CD1c-positive myeloid dendritic cell (primary cell): ENCODE results near the gene SLC47A1.
"Not testable (repeated sequence)": the region's sequence is repeated elsewhere in the genome, so short reads cannot be mapped to it uniquely, and the experiment has no call there.

ENCODE experiments used
- DNase-seq: peaks from one replicate; pipeline ENCODE4 v3.0.0-alpha.2; 2016; ENCODE audit errors: extremely low spot score

The SLC47A1 gene, protein sequence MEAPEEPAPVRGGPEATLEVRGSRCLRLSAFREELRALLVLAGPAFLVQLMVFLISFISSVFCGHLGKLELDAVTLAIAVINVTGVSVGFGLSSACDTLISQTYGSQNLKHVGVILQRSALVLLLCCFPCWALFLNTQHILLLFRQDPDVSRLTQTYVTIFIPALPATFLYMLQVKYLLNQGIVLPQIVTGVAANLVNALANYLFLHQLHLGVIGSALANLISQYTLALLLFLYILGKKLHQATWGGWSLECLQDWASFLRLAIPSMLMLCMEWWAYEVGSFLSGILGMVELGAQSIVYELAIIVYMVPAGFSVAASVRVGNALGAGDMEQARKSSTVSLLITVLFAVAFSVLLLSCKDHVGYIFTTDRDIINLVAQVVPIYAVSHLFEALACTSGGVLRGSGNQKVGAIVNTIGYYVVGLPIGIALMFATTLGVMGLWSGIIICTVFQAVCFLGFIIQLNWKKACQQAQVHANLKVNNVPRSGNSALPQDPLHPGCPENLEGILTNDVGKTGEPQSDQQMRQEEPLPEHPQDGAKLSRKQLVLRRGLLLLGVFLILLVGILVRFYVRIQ

DNA sequence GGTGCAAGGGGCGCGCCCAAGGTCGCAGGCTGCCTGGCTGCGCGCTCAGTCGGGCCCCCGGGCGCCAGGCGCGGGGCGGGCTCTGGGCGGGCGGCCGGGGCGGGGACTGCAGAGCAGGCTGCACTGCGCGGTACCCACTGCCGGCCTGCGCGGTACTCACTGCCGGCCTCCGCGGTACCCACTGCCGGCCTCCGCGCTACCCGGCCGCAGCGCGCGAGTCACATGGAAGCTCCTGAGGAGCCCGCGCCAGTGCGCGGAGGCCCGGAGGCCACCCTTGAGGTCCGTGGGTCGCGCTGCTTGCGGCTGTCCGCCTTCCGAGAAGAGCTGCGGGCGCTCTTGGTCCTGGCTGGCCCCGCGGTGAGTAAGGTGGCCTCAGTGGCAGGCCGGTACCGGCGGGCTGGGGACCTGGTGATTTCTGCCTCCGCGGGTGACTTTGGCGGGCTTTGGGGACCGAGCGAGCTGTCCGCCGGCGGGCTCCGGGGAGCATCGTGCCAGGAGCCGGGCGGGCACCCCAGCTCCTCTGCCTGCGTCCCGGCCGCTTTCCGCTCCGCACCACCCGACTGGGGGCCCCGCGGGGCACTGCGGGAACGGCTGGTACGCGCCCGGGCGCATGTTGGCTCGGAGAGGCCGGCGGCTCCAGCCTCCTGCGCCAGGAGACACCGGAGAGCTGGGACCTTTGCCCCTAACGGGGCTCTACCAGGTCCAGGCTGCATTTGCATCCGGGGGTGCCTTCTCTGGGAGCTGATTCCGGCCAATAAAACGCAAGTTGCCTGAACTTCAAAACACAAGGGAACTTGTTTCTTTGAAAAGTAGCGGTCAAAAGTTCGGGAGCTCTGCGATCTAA is at the start of gene SLC47A1:
Gene SLC47A1, plus strand, starts transcription at position 137 of the 844 bp plus-strand sequence. Its CDS starts 86 bp downstream, at position 223.
- peak; percentile 58 for DNase-seq

DNA sequence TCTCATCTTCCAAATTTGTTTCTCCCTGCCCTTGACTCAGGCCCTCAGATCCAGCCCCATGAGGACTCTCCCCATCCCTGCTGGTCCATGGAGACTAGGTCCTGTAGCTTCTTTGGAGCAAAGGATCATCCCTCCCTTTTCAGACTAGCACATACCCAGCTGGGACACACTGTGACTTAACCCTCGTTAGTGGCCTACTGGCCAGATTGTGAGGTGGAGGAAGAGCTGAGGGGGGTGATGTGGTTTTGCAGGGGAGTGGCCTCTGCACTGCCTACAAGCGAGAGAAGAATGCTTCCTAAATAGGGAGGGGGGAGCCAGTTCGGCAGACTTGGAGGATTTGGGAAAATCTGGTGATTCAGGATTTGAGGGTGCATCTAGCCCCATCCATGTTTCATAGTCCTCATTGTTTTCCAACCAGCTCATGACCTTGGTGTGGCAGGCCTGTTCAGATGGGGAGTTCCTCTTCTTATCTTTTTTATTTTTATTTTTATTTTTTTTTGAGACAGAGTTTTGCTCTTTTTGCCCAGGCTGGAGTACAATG is 47.8 kb upstream of the SLC47A1 start:
- no peak for DNase-seq

DNA sequence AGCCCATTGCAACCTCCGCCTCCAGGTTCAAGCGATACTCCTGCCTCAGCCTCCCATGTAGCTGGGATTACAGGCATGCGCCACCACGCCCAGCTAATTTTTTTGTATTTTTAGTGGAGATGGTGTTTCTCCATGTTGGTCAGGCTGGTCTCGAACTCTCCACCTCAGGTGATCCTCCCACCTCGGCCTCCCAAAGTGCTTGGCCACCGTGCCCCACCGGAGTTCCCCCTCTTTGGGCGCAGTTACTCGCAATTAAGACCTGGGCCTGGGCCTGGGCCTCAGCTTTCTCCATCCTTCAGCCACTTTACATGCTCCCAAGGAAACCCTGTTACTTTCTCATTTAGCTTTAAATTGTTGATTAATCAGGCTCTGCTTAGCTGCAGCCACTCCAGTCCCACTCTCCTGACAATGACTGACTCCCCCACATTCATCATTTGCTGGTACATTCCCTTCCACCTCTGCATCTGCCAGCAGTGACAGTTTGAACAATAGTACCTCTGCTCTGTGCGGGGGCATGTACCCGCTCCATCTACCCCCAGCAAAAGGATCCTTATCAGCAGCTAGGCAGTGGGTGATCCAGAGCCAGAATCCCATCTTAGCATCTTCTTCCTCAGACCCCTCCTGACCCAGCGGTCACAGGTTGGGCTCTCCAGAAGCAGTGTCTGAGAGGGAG is 47.2 kb upstream of the SLC47A1 start:
- DNase-seq = no peak

DNA sequence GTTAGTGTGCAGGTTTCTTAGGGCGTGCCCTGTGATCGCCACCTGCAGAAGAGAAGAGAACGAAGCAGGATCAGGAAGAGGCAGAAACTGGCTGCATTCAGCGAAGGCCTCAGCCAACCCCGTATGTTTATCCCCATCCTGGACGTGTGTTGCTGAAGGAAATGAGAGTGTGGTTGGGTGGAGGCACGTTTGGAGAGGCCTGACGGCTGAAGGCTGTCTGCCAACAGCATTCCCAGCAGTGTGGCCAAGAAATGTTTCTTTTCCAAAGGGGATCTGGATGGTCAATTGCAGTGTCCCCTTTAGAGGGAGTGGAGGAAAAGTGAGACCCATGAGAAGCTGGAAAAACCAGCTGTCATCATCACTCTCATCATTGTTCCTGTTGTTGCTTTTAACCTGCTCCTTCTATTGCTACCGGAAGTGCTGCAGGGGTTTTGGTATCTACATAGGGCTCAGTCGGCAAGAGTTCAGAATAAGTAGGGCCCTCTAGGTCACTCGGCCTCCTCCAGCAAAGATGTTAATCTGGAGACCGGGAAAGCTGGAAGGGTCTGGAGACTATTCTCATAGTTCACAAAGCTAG is 46.5 kb upstream of the SLC47A1 start:
- DNase-seq = no peak

DNA sequence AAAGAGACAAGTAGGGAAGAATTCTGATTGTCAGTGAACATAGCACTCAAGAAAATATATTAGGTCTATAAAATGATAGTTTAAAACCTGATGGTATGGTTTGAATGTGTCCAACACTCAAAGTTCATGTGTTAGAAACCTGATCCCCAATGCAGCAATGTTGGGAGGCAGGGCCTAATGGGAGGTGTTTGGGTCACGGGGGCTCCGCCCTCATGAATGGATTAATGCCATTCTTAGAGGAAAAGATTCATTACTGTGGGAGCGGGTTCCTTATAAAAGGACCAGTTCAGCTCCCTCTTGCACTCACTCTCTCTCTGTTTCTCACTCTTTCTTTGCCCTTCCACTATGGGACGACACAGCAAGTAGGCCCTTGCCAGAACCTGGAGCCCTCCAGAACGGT is 41.5 kb upstream of the SLC47A1 start:
- no peak for DNase-seq

DNA sequence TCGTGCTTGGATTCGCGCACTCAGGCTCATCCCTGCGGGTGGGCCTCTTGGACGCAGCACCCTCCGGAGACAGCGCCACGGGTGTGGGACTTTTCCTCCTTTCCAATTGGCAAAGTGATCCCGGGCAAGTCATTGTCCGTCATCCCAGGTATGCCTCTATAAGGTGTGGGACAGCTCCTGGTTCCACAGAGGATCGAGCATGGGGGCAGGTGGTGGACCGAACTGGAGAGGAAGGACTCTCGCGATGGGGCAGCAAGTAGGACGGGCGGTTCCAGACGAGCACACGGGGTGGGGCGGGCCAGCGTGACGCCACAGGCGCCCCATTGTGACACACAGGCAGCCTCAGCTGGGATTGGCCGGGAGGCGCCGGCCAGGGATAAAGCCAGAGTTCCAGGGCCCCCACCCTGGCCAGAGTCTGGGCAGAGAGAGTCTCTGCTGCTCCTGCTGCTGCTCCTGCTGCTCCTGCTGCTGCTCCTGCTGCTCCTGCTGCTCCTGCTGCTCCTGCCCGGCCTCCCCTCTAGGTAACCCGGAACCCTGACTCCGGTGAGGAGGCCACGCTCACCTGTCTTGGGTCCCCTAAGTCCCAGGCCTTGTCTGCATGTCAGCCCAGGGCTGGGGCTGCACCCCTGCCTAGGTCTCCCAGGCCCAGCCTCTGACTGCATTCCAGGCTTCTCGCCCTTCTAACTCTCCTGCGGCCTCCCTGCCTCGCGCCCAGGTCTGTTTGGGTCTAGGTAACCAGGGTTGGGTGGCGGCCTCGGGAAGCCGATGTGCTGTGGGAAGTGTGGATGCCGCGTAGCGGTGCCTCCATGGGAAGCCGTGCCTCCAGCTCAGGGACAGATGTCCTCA is 38.5 kb upstream of the SLC47A1 start:
- DNase-seq = no peak

DNA sequence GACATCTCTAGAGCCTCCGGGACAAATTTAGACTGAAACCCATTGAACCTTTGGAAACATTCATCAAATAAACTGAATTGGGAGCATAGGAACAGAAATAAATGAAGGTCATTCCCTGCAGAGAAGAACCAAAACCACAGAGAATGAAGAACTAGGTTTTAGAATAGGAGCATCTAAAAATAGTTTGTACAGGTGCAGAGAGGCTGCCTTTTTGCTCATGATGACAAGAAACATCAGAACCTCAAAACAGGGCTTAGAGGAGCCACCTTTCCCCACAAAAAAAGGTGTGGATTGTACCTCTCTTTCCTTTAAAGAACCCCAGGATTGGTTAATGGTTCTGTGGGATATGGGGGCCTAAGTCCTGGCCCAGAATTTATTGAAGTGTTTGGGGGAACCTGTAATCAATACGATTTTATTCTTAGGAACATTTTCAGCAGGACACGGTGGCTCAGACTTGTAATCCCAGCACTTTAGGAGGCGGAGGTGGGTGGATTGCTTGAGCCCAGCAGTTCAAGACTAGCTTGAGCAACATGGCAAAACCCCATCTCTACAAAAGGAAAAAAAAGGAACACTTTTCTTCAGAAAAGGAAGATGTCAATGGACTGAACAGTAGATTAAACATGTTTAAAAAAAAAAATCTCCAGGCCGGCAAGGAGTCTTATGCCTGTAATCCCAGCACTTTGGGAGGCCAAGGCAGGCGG is 37.7 kb upstream of the SLC47A1 start:
- no peak for DNase-seq

DNA sequence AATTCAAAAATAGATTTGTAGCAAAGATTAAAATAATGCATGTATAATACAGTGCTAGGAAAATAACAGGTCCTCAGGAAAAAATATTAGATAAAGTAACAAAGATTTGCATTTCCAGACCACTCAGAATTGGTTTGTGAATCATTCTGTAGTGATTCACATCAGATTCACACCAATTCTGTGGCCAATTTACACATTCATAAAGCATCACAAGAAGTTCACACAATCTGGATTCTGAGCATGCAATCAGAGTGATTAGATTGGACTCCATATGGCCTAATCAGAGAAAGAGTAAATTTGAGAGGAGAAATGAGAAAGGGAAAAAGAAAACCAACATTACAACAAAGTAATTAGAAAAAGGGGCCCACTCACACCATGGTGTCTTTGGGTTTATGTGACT is 36.0 kb upstream of the SLC47A1 start:
- DNase-seq = no peak

DNA sequence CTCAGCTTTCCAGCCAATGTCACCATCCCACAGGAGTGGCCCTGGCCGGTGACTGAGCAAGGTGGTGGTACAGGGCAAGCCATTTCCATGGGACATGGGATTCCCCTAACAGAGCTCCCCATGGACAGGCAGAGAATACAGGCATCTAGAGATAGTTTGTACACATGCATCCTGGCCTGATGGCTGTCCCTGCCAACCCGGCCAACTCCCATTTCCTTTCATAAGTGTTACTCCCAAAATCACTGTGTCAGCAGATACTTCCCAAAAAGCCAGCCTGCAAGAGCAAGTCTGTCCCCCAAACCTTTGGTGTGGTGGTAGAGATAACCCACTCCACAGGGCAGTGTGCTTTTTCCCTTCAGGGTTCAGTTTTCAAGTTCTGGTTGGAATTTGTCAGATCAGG is 32.4 kb upstream of the SLC47A1 start:
- no peak for DNase-seq

DNA sequence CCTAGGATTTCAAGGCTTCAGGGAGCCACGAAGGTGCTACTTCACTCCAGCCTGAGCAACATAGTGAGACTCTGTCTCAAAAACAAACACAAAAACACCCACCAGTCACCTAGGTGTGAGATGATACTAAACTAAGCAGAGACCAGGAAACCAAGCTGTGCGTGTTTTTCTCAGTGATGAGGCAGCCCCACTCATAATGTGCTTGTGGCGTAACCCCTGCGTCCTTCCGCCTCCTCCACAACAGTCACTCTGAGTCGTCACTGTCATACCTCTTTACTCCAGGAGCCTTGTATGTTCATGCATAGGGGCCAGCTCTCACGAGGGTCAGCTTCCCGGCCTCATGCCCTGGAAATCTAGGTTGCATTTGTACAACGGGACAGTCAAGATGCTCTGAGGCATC is 31.1 kb upstream of the SLC47A1 start:
- DNase-seq = peak; percentile 19

DNA sequence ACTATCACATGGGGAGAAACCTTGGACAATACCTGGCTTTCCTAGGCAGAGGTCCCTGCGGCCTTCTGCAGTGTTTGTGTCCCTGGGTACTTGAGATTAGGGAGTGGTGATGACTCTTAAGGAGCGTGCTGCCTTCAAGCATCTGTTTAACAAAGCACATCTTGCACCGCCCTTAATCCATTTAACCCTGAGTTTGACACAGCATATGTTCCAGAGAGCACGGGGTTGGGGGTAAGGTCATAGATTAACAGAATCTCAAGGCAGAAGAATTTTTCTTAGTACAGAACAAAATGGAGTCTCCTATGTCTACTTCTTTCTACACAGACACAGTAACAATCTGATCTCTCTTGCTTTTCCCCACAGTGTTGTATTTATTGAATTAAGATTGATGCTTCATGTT is 28.1 kb upstream of the SLC47A1 start:
- not testable (repeated sequence) for DNase-seq

DNA sequence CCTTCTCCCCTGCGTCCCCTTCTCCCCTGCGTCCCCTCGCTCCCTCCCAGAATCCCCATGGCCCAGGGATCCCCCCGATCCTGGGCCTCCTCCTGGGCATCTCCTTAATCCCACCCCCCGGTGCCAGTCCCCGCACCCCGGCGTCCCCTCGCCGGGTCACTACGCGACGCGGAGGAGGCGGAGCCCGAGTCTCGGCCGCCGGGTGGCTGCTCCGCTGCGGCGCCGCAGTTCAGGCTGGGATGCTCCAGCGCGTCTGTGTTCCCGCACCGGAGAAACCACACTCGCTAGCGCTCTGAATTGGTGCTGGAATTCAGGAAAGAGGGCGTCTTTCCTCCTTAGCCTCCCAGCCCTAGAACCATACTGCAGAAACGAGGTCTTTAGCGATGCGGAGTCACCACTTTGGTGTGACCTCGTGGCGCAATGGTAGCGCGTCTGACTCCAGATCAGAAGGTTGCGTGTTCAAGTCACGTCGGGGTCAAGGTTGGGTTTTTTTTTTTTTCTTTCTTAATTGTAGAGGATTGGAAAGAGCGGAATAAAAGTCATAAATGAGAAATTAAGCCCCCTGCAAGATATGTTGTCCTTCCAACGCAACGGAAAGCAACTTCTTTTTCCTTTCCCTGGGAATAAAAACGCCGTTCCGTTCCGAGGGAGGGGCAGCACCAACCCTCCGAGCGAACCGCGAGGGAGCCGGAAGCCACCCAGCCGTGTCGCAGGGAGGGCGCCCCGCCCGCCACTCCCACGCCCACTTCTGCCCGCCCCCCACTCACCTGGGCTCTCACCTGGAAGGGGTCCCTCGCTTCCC is 25.7 kb upstream of the SLC47A1 start:
- peak; percentile 90 for DNase-seq

DNA sequence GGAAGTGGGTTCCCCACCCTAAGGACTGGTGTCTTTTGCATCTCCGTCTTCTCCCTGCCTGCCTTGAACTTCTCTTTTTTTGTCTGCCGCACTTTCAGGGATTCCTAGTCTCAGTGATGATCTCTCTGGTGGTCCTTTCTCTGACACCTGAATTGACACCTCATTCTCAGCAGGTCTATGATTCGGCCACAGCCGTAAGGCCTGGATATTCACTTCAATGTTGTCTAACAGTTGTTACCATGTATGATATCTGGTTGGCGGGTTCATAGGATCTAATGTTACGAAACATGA is 25.1 kb upstream of the SLC47A1 start:
- DNase-seq = no peak

DNA sequence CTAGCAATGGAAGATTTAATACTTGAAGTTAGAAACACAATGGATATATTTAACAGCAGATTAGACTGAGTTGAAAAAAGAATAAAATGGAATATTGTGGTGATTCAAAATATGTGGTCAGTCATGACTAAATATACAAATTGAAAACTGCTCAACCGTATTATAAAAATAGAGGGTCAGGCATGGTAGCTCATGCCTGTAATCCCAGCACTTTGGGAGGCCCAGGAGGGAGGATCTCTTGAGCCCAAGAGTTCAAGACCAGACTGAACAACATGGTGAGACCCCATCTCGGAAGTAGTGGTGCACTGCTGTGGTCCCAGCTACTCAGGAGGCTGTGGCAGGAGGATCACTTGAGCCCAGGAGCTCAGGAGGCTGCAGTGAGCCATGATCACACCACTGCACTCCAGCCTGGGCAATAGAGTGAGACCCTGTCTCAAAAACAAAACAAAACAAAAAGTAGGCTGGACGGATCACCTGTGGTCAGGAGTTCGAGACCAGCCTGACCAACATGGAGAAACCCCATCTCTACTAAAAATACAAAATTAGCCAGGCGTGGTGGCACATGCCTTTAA is 24.3 kb upstream of the SLC47A1 start:
- DNase-seq = not testable (repeated sequence)

DNA sequence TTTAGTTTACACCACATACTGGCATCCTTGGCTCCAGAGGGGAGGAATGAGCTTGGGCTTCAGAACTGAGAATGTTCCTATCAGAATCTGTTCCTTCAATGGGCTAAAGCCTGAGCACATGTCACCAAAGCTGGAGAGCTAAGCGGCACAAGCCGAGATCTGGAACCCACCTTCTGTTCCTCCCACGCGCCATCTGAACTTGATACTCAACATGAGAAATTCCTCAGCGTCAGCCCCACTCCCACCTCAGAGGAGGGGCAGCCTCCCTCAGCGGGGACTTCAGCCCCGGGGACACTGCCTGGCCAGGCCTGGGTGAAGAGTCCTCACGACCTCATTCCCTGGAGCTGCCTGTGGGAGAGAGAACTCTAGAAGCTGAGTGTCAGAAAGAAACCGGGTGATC is 22.8 kb upstream of the SLC47A1 start:
- no peak for DNase-seq

DNA sequence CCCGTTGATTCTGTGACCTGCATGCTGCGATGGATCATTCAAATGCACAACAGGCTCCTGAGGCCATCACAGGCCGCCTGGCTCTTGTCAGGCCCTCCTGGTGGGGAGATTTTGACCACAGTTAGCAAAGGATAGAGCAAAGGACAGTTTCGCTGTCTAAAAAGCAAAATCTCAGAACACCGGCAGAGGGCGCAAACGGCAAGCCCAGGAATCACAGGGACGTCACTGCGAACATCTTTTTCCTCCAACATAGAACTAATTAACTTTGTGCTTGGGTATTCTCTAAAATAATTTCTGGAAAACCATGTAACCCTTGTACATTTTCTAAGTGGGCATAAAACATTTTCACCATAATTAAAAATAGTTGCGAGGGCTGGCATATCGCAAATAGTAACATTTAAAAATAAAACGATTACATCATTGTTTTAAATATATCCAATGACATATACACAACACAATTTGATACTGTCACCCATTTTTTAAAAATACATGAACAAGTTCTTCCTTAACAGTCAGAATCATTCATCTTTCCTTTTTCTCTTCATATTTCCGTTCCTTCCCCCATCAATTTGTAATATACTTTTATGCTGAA is 19.7 kb upstream of the SLC47A1 start:
- peak; percentile 83 for DNase-seq

DNA sequence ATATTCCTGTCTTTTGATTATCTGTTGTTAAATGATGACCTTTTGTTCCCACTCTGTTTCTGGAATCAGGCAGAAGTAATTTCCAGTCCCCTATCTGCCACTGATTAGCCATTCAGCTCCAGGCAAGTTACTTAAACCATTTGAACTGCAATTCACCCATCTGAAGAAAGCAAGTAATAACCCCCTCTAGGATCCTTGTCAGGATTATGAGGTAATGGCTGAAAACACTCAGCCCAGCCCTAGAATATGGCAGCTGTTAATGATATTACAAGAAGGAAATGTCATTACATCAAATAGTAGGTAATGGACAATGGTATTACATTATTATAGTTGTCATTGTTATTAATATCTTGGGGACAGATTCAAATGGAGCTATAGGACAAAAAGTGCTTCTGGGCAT is 16.0 kb upstream of the SLC47A1 start:
- no peak for DNase-seq
